ENCODE measurements around the gene DAO. TPM values are rescaled to one million over a fixed set of nuclear protein-coding genes. Genes with fewer than 3 reads are reported as not detected.

DAO gene
- polyA plus RNA-seq, 1 donor from 2014 or later = not detected

DNA sequence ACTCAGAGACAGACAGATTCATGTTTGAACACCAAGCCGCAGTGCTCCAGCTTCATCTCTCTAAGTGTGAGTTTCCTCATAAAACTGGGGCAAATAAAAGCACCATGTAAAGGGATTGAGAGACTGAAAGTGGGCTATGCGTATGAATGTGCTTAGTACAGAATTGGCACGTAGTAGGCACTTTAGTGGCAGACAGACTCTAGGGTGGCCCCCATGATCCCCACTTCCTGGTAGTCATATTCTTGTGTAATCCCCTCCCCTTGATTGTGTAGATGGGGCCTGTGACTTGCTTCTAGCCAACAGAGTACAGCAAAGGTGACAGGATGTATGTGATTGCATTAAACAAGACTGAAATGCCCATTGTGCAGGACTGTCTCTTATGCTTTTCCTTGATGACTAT is 43.0 kb downstream of the DAO start:
- Histone ChIP-seq H3K9ac (ENCODE audit: low read length) (no peak overlapping the region), H3F3A (ENCODE audit: insufficient read depth, low read length, poor library complexity, severe bottlenecking) (no peaks in the 10 kb centered on the region), H3K9me2 (ENCODE audit: insufficient read depth, low read length) (no peaks in the 10 kb centered on the region), H3K9me3 (ENCODE audit: low read length) (no peaks in the 10 kb centered on the region), H4K20me1 (ENCODE audit: insufficient read depth) (no peaks in the 10 kb centered on the region), H3K36me3 (ENCODE audit: insufficient read depth, low read length) (peaks cover 22% of the 10 kb centered on the region), H3K4me3 (ENCODE audit: low read length) (no peak overlapping the region), H3K27me3 (ENCODE audit: insufficient read depth, low read depth, low read length) (no peaks in the 10 kb centered on the region), H3K4me2 (ENCODE audit: low read length) (no peak overlapping the region), H3K79me2 (replicated peaks; ENCODE audit: insufficient read depth, low read length) (no peaks in the 10 kb centered on the region), H3K27ac (ENCODE audit: low read length) (no peak overlapping the region), H2AFZ (ENCODE audit: low read depth, low read length) (no peak overlapping the region)
- TF ChIP-seq SMC3 (conservative IDR thresholded peaks at IDR 0.05; ENCODE audit: poor library complexity) = no peak
- TF ChIP-seq, protein P1, sequence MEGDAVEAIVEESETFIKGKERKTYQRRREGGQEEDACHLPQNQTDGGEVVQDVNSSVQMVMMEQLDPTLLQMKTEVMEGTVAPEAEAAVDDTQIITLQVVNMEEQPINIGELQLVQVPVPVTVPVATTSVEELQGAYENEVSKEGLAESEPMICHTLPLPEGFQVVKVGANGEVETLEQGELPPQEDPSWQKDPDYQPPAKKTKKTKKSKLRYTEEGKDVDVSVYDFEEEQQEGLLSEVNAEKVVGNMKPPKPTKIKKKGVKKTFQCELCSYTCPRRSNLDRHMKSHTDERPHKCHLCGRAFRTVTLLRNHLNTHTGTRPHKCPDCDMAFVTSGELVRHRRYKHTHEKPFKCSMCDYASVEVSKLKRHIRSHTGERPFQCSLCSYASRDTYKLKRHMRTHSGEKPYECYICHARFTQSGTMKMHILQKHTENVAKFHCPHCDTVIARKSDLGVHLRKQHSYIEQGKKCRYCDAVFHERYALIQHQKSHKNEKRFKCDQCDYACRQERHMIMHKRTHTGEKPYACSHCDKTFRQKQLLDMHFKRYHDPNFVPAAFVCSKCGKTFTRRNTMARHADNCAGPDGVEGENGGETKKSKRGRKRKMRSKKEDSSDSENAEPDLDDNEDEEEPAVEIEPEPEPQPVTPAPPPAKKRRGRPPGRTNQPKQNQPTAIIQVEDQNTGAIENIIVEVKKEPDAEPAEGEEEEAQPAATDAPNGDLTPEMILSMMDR (IDR thresholded peaks at IDR 0.05; ENCODE audit: poor library complexity, severe bottlenecking) = no peak
- TF ChIP-seq, protein P2, sequence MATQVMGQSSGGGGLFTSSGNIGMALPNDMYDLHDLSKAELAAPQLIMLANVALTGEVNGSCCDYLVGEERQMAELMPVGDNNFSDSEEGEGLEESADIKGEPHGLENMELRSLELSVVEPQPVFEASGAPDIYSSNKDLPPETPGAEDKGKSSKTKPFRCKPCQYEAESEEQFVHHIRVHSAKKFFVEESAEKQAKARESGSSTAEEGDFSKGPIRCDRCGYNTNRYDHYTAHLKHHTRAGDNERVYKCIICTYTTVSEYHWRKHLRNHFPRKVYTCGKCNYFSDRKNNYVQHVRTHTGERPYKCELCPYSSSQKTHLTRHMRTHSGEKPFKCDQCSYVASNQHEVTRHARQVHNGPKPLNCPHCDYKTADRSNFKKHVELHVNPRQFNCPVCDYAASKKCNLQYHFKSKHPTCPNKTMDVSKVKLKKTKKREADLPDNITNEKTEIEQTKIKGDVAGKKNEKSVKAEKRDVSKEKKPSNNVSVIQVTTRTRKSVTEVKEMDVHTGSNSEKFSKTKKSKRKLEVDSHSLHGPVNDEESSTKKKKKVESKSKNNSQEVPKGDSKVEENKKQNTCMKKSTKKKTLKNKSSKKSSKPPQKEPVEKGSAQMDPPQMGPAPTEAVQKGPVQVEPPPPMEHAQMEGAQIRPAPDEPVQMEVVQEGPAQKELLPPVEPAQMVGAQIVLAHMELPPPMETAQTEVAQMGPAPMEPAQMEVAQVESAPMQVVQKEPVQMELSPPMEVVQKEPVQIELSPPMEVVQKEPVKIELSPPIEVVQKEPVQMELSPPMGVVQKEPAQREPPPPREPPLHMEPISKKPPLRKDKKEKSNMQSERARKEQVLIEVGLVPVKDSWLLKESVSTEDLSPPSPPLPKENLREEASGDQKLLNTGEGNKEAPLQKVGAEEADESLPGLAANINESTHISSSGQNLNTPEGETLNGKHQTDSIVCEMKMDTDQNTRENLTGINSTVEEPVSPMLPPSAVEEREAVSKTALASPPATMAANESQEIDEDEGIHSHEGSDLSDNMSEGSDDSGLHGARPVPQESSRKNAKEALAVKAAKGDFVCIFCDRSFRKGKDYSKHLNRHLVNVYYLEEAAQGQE (IDR thresholded peaks at IDR 0.05; ENCODE audit: borderline replicate concordance) = no peak

DNA sequence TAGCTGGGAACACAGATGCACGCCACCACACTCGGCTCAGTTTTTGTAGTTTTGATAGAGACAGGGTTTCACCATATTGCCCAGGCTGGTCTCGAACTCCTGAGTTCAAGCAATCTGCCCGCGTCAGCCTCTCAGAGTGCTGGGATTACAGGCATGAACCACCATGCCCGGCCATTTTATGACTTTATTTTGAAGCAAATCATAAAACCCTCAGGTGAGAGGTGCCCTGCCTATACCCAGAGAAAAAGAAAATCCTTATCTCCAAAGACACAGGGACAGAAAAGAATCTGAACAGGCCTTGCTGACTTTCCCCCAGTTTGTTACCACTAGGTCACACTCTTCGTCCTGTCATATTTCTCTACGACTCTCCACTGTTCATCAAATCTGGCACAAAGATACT is 48.8 kb downstream of the DAO start:
- Histone ChIP-seq H3K4me3 (ENCODE audit: low read length) (no peak overlapping the region), H3K9me3 (ENCODE audit: low read length) (no peaks in the 10 kb centered on the region), H3K27me3 (ENCODE audit: insufficient read depth, low read depth, low read length) (no peaks in the 10 kb centered on the region), H3F3A (ENCODE audit: insufficient read depth, low read length, poor library complexity, severe bottlenecking) (no peaks in the 10 kb centered on the region), H3K4me2 (ENCODE audit: low read length) (no peak overlapping the region), H3K36me3 (ENCODE audit: insufficient read depth, low read length) (peaks cover 16% of the 10 kb centered on the region), H3K79me2 (replicated peaks; ENCODE audit: insufficient read depth, low read length) (no peaks in the 10 kb centered on the region), H3K27ac (ENCODE audit: low read length) (no peak overlapping the region), H3K9ac (ENCODE audit: low read length) (no peak overlapping the region), H3K9me2 (ENCODE audit: insufficient read depth, low read length) (no peaks in the 10 kb centered on the region), H2AFZ (ENCODE audit: low read depth, low read length) (no peak overlapping the region), H4K20me1 (ENCODE audit: insufficient read depth) (no peaks in the 10 kb centered on the region)
- TF ChIP-seq EZH2 (IDR thresholded peaks at IDR 0.05; ENCODE audit: borderline replicate concordance, insufficient read depth, low read length, poor library complexity, severe bottlenecking) = no peak
- TF ChIP-seq POLR2AphosphoS5 (IDR thresholded peaks at IDR 0.05) = no peak
- no peak for TF ChIP-seq MXI1 (conservative IDR thresholded peaks at IDR 0.05; ENCODE audit: poor library complexity, severe bottlenecking)
- no peak for TF ChIP-seq SMC3 (conservative IDR thresholded peaks at IDR 0.05; ENCODE audit: poor library complexity)
- TF ChIP-seq, protein P1 (IDR thresholded peaks at IDR 0.05; ENCODE audit: poor library complexity, severe bottlenecking) = no peak
- TF ChIP-seq EP300 (conservative IDR thresholded peaks at IDR 0.05; ENCODE audit: poor library complexity, severe bottlenecking) = no peak
- TF ChIP-seq TAF1 (IDR thresholded peaks at IDR 0.05; ENCODE audit: low read depth) = no peak
- TF ChIP-seq RAD21 (conservative IDR thresholded peaks at IDR 0.05) = no peak
- TF ChIP-seq, protein P2 (IDR thresholded peaks at IDR 0.05; ENCODE audit: borderline replicate concordance) = no peak

Measured in neural cell (in vitro differentiated cells).